MM.1S (cell line): ENCODE data around the gene PRKG2.

Experiments used
- CTCF ChIP-seq: fragments of 300-600 bp; sonication (generic); IDR thresholded peaks from 2 replicates; pipeline ENCODE4 v1.5.1; 2016; ENCODE audit warnings: antibody characterized with exemption, low read length, mixed read lengths
- EZH2 ChIP-seq: fragments of 300-600 bp; sonication (generic); optimal IDR thresholded peaks from 2 replicates; pipeline ENCODE3; 2017; ENCODE audit warnings: low read depth, mild to moderate bottlenecking, antibody characterized with exemption, low read length, mixed read lengths
- EZH2phosphoT487 ChIP-seq: fragments of 300-600 bp; sonication (generic); IDR thresholded peaks from 2 replicates; pipeline ENCODE4 v1.6.1; 2018; ENCODE audit warnings: antibody characterized with exemption, low read length

- TF ChIP-seq CTCF (no peak), EZH2 (no peak), EZH2phosphoT487 (no peak)
Measured at GRCh38 chr4:81235982-81236749, 21.1 kb upstream of the PRKG2 start.
